SK-N-SH treated with all-trans-retinoic acid at 6 μM for 48 hours (cell line): ENCODE results near the gene RBM3.
A peak's percentile ranks its signal among the peaks of the same experiment; 100 is the strongest.

Experiments
- ATAC-seq: fragments of 200-7000 bp; cut with Tn5 transposase; 3 replicates; pipeline ENCODE4 v1.9.1; 2020; ENCODE audit warnings: mild to moderate bottlenecking, moderate library complexity
- ARNTL ChIP-seq: fragments of 450-650 bp; formaldehyde crosslinking; IDR thresholded peaks from 2 replicates; pipeline ENCODE4 v1.5.0; 2020; ENCODE audit warnings: low read depth, mild to moderate bottlenecking, moderate library complexity, borderline replicate concordance
- BACH2 ChIP-seq: fragments of 250-450 bp; sonication (Bioruptor Pico); IDR thresholded peaks from 2 replicates; pipeline ENCODE4 v1.9.0; 2021; ENCODE audit warnings: mild to moderate bottlenecking, borderline replicate concordance
- CREB5 ChIP-seq: fragments of 250-450 bp; sonication (Bioruptor Pico); IDR thresholded peaks from 2 replicates; pipeline ENCODE4 v1.5.1; 2020; ENCODE audit warnings: low read depth, mild to moderate bottlenecking, moderate library complexity
- CSDC2 ChIP-seq: fragments of 250-450 bp; sonication (Bioruptor Pico); IDR thresholded peaks from 2 replicates; pipeline ENCODE4 v1.5.0; 2020; ENCODE audit warnings: mild to moderate bottlenecking, moderate library complexity
- ISL1 ChIP-seq: fragments of 250-450 bp; sonication (Bioruptor Pico); IDR thresholded peaks from 2 replicates; pipeline ENCODE4 v2.1.2; 2022; ENCODE audit warnings: mild to moderate bottlenecking, moderate library complexity
- OSR1 ChIP-seq: fragments of 250-450 bp; sonication (Bioruptor Pico); IDR thresholded peaks from 2 replicates; pipeline ENCODE4 v1.8.0; 2022; ENCODE audit warnings: moderate library complexity, mild to moderate bottlenecking, inconsistent platforms
- PATZ1 ChIP-seq: fragments of 250-450 bp; sonication (Bioruptor Pico); IDR thresholded peaks from 2 replicates; pipeline ENCODE4 v1.8.0; 2020; ENCODE audit warnings: mild to moderate bottlenecking, moderate library complexity, borderline replicate concordance
- PPARA ChIP-seq: fragments of 250-450 bp; sonication (Bioruptor Pico); IDR thresholded peaks from 2 replicates; pipeline ENCODE4 v1.5.0; 2020; ENCODE audit warnings: mild to moderate bottlenecking, borderline replicate concordance
- RARB ChIP-seq: fragments of 250-450 bp; sonication (Bioruptor Pico); IDR thresholded peaks from 2 replicates; pipeline ENCODE4 v1.8.0; 2021; ENCODE audit warnings: mild to moderate bottlenecking, moderate library complexity
- SNAI2 ChIP-seq: fragments of 250-450 bp; sonication (Bioruptor Pico); IDR thresholded peaks from 2 replicates; pipeline ENCODE4 v1.5.0; 2020; ENCODE audit warnings: mild to moderate bottlenecking, moderate library complexity
- TCF4 ChIP-seq: fragments of 250-450 bp; sonication (Bioruptor Pico); IDR thresholded peaks from 2 replicates; pipeline ENCODE4 v1.8.0; 2021; ENCODE audit warnings: mild to moderate bottlenecking, moderate library complexity, borderline replicate concordance
- TOX ChIP-seq: fragments of 250-450 bp; sonication (Bioruptor Pico); IDR thresholded peaks from 2 replicates; pipeline ENCODE4 v1.8.0; 2021; ENCODE audit warnings: mild to moderate bottlenecking, moderate library complexity, borderline replicate concordance
- TSHZ2 ChIP-seq: fragments of 250-450 bp; sonication (Bioruptor Pico); IDR thresholded peaks from 2 replicates; pipeline ENCODE4 v1.5.0; 2020; ENCODE audit warnings: mild to moderate bottlenecking, moderate library complexity
- ZC3H10 ChIP-seq: fragments of 250-450 bp; sonication (Bioruptor Pico); IDR thresholded peaks from 2 replicates; pipeline ENCODE4 v1.5.1; 2021; ENCODE audit warnings: mild to moderate bottlenecking, moderate library complexity
- ZFP30 ChIP-seq: fragments of 450-650 bp; formaldehyde crosslinking; IDR thresholded peaks from 2 replicates; pipeline ENCODE4 v1.5.0; 2022; ENCODE audit warnings: mild to moderate bottlenecking, moderate library complexity
- ZNF70 ChIP-seq: fragments of 450-650 bp; formaldehyde crosslinking; IDR thresholded peaks from 2 replicates; pipeline ENCODE4 v1.5.0; 2020; ENCODE audit warnings: mild to moderate bottlenecking, moderate library complexity
- ZNF8 ChIP-seq: fragments of 450-650 bp; formaldehyde crosslinking; IDR thresholded peaks from 2 replicates; pipeline ENCODE4 v1.5.0; 2020; ENCODE audit warnings: mild to moderate bottlenecking, moderate library complexity
- TF ChIP-seq, protein P1 (sequence below): fragments of 250-450 bp; sonication (Bioruptor Pico); IDR thresholded peaks from 2 replicates; pipeline ENCODE4 v1.8.0; 2021; ENCODE audit warnings: low read depth, mild to moderate bottlenecking, moderate library complexity, borderline replicate concordance
- TF ChIP-seq, protein P2 (sequence below): fragments of 250-450 bp; sonication (Bioruptor Pico); IDR thresholded peaks from 2 replicates; pipeline ENCODE4 v1.5.1; 2021; ENCODE audit warnings: mild to moderate bottlenecking, moderate library complexity

Gene RBM3

DNA sequence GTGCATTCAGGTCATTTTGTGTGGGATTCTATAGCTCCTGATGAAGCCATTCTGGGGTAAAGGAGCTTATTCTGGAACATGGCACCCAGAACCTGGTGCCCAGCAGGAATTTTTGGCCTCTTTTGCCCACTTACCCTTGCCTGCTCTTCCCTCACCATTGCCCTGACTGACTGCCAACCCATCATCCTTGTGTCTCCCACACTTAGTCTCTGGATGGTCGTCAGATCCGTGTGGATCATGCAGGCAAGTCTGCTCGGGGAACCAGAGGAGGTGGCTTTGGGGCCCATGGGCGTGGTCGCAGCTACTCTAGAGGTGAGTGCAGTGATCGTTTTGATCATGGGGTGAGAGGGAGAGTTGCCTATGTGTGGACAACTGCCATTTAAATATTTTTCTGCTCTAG is 1.8 kb downstream of the RBM3 start:
- ATAC-seq = no peak
- TF ChIP-seq TOX (no peak), ZC3H10 (CRISPR knock-in tag) (no peak), OSR1 (CRISPR knock-in tag) (no peak), TSHZ2 (CRISPR knock-in tag) (no peak), TCF4 (no peak), ZNF70 (CRISPR knock-in tag) (no peak), ISL1 (CRISPR knock-in tag) (no peak), RARB (CRISPR knock-in tag) (no peak), ZNF8 (CRISPR knock-in tag) (no peak), ARNTL (CRISPR knock-in tag) (no peak), PPARA (CRISPR knock-in tag) (no peak)
- TF ChIP-seq, protein P1, sequence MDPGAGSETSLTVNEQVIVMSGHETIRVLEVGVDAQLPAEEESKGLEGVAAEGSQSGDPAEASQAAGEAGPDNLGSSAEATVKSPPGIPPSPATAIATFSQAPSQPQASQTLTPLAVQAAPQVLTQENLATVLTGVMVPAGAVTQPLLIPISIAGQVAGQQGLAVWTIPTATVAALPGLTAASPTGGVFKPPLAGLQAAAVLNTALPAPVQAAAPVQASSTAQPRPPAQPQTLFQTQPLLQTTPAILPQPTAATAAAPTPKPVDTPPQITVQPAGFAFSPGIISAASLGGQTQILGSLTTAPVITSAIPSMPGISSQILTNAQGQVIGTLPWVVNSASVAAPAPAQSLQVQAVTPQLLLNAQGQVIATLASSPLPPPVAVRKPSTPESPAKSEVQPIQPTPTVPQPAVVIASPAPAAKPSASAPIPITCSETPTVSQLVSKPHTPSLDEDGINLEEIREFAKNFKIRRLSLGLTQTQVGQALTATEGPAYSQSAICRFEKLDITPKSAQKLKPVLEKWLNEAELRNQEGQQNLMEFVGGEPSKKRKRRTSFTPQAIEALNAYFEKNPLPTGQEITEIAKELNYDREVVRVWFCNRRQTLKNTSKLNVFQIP (CRISPR knock-in tag) = no peak
- TF ChIP-seq, protein P2, sequence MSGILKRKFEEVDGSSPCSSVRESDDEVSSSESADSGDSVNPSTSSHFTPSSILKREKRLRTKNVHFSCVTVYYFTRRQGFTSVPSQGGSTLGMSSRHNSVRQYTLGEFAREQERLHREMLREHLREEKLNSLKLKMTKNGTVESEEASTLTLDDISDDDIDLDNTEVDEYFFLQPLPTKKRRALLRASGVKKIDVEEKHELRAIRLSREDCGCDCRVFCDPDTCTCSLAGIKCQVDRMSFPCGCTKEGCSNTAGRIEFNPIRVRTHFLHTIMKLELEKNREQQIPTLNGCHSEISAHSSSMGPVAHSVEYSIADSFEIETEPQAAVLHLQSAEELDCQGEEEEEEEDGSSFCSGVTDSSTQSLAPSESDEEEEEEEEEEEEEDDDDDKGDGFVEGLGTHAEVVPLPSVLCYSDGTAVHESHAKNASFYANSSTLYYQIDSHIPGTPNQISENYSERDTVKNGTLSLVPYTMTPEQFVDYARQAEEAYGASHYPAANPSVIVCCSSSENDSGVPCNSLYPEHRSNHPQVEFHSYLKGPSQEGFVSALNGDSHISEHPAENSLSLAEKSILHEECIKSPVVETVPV (CRISPR knock-in tag) = no peak

DNA sequence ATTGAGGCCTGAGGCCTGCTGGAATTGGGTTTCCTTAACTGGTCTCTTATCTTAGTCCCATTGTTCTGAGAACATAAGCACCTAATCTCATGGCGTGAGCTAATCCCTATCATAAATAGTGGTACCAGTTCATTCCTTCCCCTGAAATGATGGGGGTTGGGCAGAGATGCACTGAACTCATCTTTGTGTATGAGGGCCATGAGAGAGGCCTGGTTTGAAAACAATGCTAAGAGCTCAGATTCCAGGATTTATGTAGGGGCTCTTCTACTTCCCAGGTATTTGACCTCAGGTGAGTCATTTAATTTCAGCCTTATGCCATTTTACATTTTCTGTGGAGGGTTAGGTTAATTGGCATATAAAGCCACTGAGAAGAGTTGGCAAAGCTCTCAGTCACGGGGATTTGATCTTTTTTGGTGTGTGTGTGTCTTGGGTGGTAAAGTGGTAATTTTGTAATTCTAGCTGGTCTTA is 4.4 kb downstream of the RBM3 start:
- no peak for ATAC-seq
- TF ChIP-seq PATZ1 = 0 out of 2 replicates have a peak, but pooled peaks have one; percentile 14
- 0 out of 2 replicates have a peak, but pooled peaks have one; percentile 6 for TF ChIP-seq RARB (CRISPR knock-in tag)
- TF ChIP-seq TCF4 = no peak

- ATAC-seq = peak; percentile 3; the same call in 2 of the 3 replicates
- TF ChIP-seq TCF4 = no peak
- no peak for TF ChIP-seq ZFP30
Measured at GRCh38 chrX:48579259-48579658, 5.0 kb downstream of the RBM3 start.

GRCh38 chrX:48580662-48581061 is 6.4 kb downstream of the RBM3 start:
- peak; percentile 10; the same call in 1 of the 3 replicates for ATAC-seq
- TF ChIP-seq CSDC2 (CRISPR knock-in tag) = no peak
- TF ChIP-seq ARNTL (CRISPR knock-in tag) = no peak
- TF ChIP-seq TSHZ2 (CRISPR knock-in tag) = no peak
- TF ChIP-seq PATZ1 = no peak
- TF ChIP-seq OSR1 (CRISPR knock-in tag) = no peak
- TF ChIP-seq TCF4 = no peak
- TF ChIP-seq, protein P2 (CRISPR knock-in tag) = no peak
- no peak for TF ChIP-seq ZFP30
- TF ChIP-seq RARB (CRISPR knock-in tag) = no peak
- no peak for TF ChIP-seq PPARA (CRISPR knock-in tag)
- TF ChIP-seq SNAI2 (CRISPR knock-in tag) = no peak
- TF ChIP-seq BACH2 (CRISPR knock-in tag) = no peak
- TF ChIP-seq ZNF8 (CRISPR knock-in tag) = no peak
- TF ChIP-seq CREB5 (CRISPR knock-in tag) = no peak
